Gastroesophageal sphincter (tissue), 4 donors: ENCODE measurements around the gene B4GALNT3. TPM values are rescaled to one million over a fixed set of nuclear protein-coding genes. Genes with fewer than 3 reads are reported as not detected.

Source experiments
- ATAC-seq: fragments of 150-250 bp; one replicate; pipeline ENCODE4 v1.9.1; 2016; ENCODE audit warnings: mild to moderate bottlenecking, moderate library complexity
- H3K27ac ChIP-seq, 4 donors: fragments of 200-600 bp; sonication (generic) in 3 of 4; 1 replicate in 3 of 4; 2 replicates in 1 of 4; pipeline ENCODE4 v1.5.1; 2016 to 2019
- H3K27me3 ChIP-seq: fragments of 200-600 bp; sonication (generic); one replicate; pipeline ENCODE4 v1.5.1; 2019
- H3K36me3 ChIP-seq, 2 donors: fragments of 200-600 bp; sonication (generic); one replicate each; pipeline ENCODE4 v1.5.1; 2019; ENCODE audit warnings: control low read depth in 1 of 2
- H3K4me1 ChIP-seq, 3 donors: fragments of 200-600 bp; sonication (generic); 1 replicate in 2 of 3; 2 replicates in 1 of 3; pipeline ENCODE4 v1.5.1; 2016 to 2019; ENCODE audit warnings: control low read depth in 2 of 3
- H3K4me3 ChIP-seq, 2 donors: fragments of 200-600 bp; sonication (generic); one replicate each; pipeline ENCODE4 v1.5.1; 2019; ENCODE audit warnings: mild to moderate bottlenecking in 1 of 2, moderate library complexity in 1 of 2
- H3K9me3 ChIP-seq, 3 donors: fragments of 200-600 bp; sonication (generic); one replicate each; pipeline ENCODE4 v1.5.1; 2017 to 2019; ENCODE audit warnings: control low read depth in 2 of 3
- CTCF ChIP-seq, 4 experiments: fragments of 200-600 bp in 2 of 4; fragments of 450-650 bp in 2 of 4; sonication (generic) in 1 of 4; IDR thresholded peaks; one replicate each; pipeline ENCODE4 v1.5.1; 2017 to 2019; ENCODE audit warnings: antibody characterized with exemption in 4 of 4, mild to moderate bottlenecking in 2 of 4, moderate library complexity in 2 of 4
- EP300 ChIP-seq: sonication (generic); formaldehyde crosslinking; IDR thresholded peaks from one replicate; pipeline ENCODE4 v1.6.1; 2017; ENCODE audit warnings: antibody characterized with exemption, mild to moderate bottlenecking
- POLR2A ChIP-seq, 2 donors: fragments of 450-650 bp; IDR thresholded peaks; one replicate each; pipeline ENCODE4 v1.6.1; 2017; ENCODE audit warnings: antibody characterized with exemption in 2 of 2, mild to moderate bottlenecking in 2 of 2, moderate library complexity in 1 of 2
- POLR2AphosphoS5 ChIP-seq: sonication (generic); formaldehyde crosslinking; IDR thresholded peaks from one replicate; pipeline ENCODE4 v1.6.1; 2017; ENCODE audit warnings: antibody characterized with exemption
- WGBS, 2 donors: methylation state at CpG; one replicate each; pipeline ENCODE4 v1.1.5; 2018; ENCODE audit warnings: low coverage in 1 of 2; 5-methylcytosine and 5-hydroxymethylcytosine counted together
- total RNA-seq, 4 donors: library from RNA; depleted of rRNA; stranded (reverse); fragments of >200 nt; gene quantifications; one replicate each; pipeline ENCODE4 v1.1.0, GENCODE V29; 2016

The B4GALNT3 gene
- total RNA-seq, 4 donors from 2014 or later: 0.54 to 1.6 (median 1.4) TPM; not detected in 1

- Histone ChIP-seq H3K4me3 (no peak overlapping the region), H3K36me3 (no peaks in the 10 kb centered on the region), H3K4me1 (peaks cover 0 to 16% (median 0%) of the 10 kb centered on the region in 3 donors), H3K9me3 (no peaks in the 10 kb centered on the region), H3K27me3 (no peaks in the 10 kb centered on the region), H3K27ac (no peak overlapping the region)
- ATAC-seq: no peak
- WGBS, 2 donors: 98 to 100% methylated on average over 5 to 7 of the region's 21 CpGs
- TF ChIP-seq CTCF (IDR thresholded peaks at IDR 0.05) (no peak), EP300 (no peak), POLR2AphosphoS5 (no peak), POLR2A (IDR thresholded peaks at IDR 0.05) (no peak)
Observed at GRCh38 chr12:565589-566105, 105.9 kb downstream of the B4GALNT3 start.

GRCh38 chr12:568486-568885, 108.7 kb downstream of the B4GALNT3 start:
- Histone ChIP-seq H3K9me3 (no peaks in the 10 kb centered on the region), H3K4me3 (no peak overlapping the region), H3K27ac (no peak overlapping the region), H3K4me1 (peaks cover 0 to 34% (median 6%) of the 10 kb centered on the region in 3 donors), H3K27me3 (no peaks in the 10 kb centered on the region), H3K36me3 (no peaks in the 10 kb centered on the region)
- 68% methylated on average over 2 of the region's 6 CpGs; no CpG with 5 or more reads in 1 of the 2 donors for WGBS, 2 donors
- no peak for ATAC-seq
- TF ChIP-seq POLR2AphosphoS5: no peak
- no peak for TF ChIP-seq EP300
- TF ChIP-seq POLR2A (IDR thresholded peaks at IDR 0.05): no peak
- no peak for TF ChIP-seq CTCF (IDR thresholded peaks at IDR 0.05)

GRCh38 chr12:569091-569676, 109.4 kb downstream of the B4GALNT3 start:
- 66 to 95% methylated on average over 4 to 6 of the region's 6 CpGs for WGBS, 2 donors
- peak overlapping the region in 1 of 2 donors; percentile 74 for H3K4me3 ChIP-seq
- H3K9me3 ChIP-seq: no peaks in the 10 kb centered on the region
- TF ChIP-seq POLR2A (IDR thresholded peaks at IDR 0.05) (no peak), CTCF (IDR thresholded peaks at IDR 0.05) (no peak), POLR2AphosphoS5 (no peak), EP300 (no peak)
- ATAC-seq: no peak
- peaks cover 0 to 34% (median 6%) of the 10 kb centered on the region in 3 donors for H3K4me1 ChIP-seq
- H3K27ac ChIP-seq: peak overlapping the region in 3 of 4 donors; percentile 86 to 94 (median 92)
- H3K27me3 ChIP-seq: no peaks in the 10 kb centered on the region
- no peaks in the 10 kb centered on the region for H3K36me3 ChIP-seq

GRCh38 chr12:569803-570434, 110.2 kb downstream of the B4GALNT3 start:
- H3K4me3 ChIP-seq: peak overlapping the region; percentile 41 to 74
- H3K27ac ChIP-seq: peak overlapping the region; percentile 79 to 94 (median 89)
- WGBS, 2 donors: 0% methylated on average over 5 of the region's 44 CpGs; no CpG with 5 or more reads in 1 of the 2 donors
- peak; percentile 34 for TF ChIP-seq POLR2AphosphoS5
- TF ChIP-seq EP300: no peak
- TF ChIP-seq CTCF (IDR thresholded peaks at IDR 0.05): peak in 3 of 4 experiments; percentile 95 to 97 (median 96)
- no peak for TF ChIP-seq POLR2A (IDR thresholded peaks at IDR 0.05)
- H3K4me1 ChIP-seq: peaks cover 0 to 40% (median 6%) of the 10 kb centered on the region in 3 donors
- no peaks in the 10 kb centered on the region for H3K27me3 ChIP-seq
- H3K36me3 ChIP-seq: no peaks in the 10 kb centered on the region
- peak; percentile 81 for ATAC-seq
- no peaks in the 10 kb centered on the region for H3K9me3 ChIP-seq
